ENCODE data around the gene DOCK1.

The DOCK1 gene

GRCh38 chr10:127013211-127013656, 108.0 kb downstream of the DOCK1 start:
- TF ChIP-seq POU2F2 (IDR thresholded peaks at IDR 0.05; ENCODE audit: low read depth, low read length) = no peak
- no peak for TF ChIP-seq PAX5 (IDR thresholded peaks at IDR 0.05; ENCODE audit: insufficient read depth, low read length, severe bottlenecking)
- no peak for TF ChIP-seq SPI1 (IDR thresholded peaks at IDR 0.05; ENCODE audit: low read depth, low read length)
- TF ChIP-seq POLR2A (IDR thresholded peaks at IDR 0.05; ENCODE audit: low read depth, low read length) = no peak
- no peak for TF ChIP-seq TAF1 (IDR thresholded peaks at IDR 0.05; ENCODE audit: low read depth, low read length)
- no peak for FAIRE-seq

DNA sequence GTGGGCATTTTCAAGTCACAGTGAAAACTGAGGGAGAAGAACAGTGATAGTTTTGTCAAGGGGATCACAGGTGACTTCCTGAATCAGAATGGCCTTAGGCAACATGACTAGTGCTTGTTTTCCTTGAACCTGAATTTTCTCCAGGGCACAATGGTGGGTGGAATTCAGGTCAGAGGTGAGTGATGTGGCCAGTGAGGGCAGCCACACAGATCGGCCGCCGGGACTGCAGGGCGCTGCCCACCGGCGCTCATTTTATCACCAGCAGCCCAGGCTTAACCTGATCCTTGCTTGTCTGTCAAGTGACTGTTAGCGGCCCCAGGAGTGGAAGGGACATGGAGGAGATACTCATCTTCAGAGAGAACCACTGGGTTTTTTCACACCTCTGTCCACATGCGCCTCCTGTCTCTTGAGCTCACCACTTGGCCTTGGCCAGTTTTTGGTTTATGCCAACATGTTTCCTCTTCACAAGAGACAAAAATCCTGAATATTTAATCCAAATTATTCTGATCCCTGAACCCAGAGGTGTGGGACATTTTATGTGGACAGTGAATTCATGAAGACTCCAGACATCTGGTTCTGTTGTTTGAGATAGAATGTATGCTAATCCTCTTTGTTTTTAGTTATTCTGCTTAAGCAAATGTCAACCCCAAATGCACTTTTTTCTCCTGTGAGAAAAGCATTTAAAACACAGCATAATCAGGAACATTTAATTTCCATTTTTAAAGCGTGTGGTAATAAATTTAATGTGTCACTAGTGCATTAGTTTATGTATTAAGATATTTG, 108.7 kb downstream of the DOCK1 start:
- DNase-seq (ENCODE audit: insufficient read length, low spot score) (no peak), FAIRE-seq (no peak)
- TF ChIP-seq POLR2AphosphoS5 (IDR thresholded peaks at IDR 0.05; ENCODE audit: low read depth, low read length) (no peak), PAX5 (IDR thresholded peaks at IDR 0.05; ENCODE audit: insufficient read depth, low read length, severe bottlenecking) (no peak), POLR2A (IDR thresholded peaks at IDR 0.05; ENCODE audit: low read depth, low read length) (no peak), TAF1 (IDR thresholded peaks at IDR 0.05; ENCODE audit: low read depth, low read length) (no peak), SPI1 (IDR thresholded peaks at IDR 0.05; ENCODE audit: low read depth, low read length) (no peak), POU2F2 (IDR thresholded peaks at IDR 0.05; ENCODE audit: low read depth, low read length) (no peak)

More at GRCh38 chr10:127013211-127013656, 108.0 kb downstream of the DOCK1 start:
- no peak for DNase-seq (ENCODE audit: insufficient read length, low spot score)

- TF ChIP-seq SPI1 (IDR thresholded peaks at IDR 0.05; ENCODE audit: low read depth, low read length) (no peak), TAF1 (IDR thresholded peaks at IDR 0.05; ENCODE audit: low read depth, low read length) (no peak), POLR2AphosphoS5 (IDR thresholded peaks at IDR 0.05; ENCODE audit: low read depth, low read length) (no peak), POU2F2 (IDR thresholded peaks at IDR 0.05; ENCODE audit: low read depth, low read length) (no peak), POLR2A (IDR thresholded peaks at IDR 0.05; ENCODE audit: low read depth, low read length) (no peak), PAX5 (IDR thresholded peaks at IDR 0.05; ENCODE audit: insufficient read depth, low read length, severe bottlenecking) (no peak)
- no peak for DNase-seq (ENCODE audit: insufficient read length, low spot score)
- FAIRE-seq = no peak
These were observed 109.4 kb downstream of the DOCK1 start for GRCh38 chr10:127014671-127015070.

GRCh38 chr10:127015373-127015772, 110.1 kb downstream of the DOCK1 start:
- FAIRE-seq (no peak), DNase-seq (ENCODE audit: insufficient read length, low spot score) (no peak)
- no peak for TF ChIP-seq POLR2AphosphoS5 (IDR thresholded peaks at IDR 0.05; ENCODE audit: low read depth, low read length)
- TF ChIP-seq PAX5 (IDR thresholded peaks at IDR 0.05; ENCODE audit: insufficient read depth, low read length, severe bottlenecking) = no peak
- no peak for TF ChIP-seq TAF1 (IDR thresholded peaks at IDR 0.05; ENCODE audit: low read depth, low read length)

DNA sequence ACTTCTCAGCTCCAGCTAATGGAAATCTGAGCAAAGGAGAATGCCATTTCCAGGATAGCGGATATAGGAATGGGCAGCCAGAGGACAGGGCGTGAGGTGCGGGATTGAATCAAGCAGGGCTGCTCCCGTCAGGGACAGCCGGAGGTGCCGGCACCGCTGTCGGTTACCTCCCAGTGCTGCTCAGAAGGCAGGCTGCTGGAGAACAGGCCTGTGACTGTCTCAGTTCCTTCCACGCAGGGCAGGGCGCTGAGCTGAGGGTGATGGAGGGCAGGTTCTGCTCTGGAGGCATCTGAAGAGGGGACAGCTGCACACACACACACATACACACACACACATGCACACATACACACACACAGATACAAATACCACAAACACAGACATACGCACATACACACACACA, 111.1 kb downstream of the DOCK1 start:
- FAIRE-seq (no peak), DNase-seq (ENCODE audit: insufficient read length, low spot score) (no peak)
- no peak for TF ChIP-seq POU2F2 (IDR thresholded peaks at IDR 0.05; ENCODE audit: low read depth, low read length)
- no peak for TF ChIP-seq POLR2AphosphoS5 (IDR thresholded peaks at IDR 0.05; ENCODE audit: low read depth, low read length)

DNA sequence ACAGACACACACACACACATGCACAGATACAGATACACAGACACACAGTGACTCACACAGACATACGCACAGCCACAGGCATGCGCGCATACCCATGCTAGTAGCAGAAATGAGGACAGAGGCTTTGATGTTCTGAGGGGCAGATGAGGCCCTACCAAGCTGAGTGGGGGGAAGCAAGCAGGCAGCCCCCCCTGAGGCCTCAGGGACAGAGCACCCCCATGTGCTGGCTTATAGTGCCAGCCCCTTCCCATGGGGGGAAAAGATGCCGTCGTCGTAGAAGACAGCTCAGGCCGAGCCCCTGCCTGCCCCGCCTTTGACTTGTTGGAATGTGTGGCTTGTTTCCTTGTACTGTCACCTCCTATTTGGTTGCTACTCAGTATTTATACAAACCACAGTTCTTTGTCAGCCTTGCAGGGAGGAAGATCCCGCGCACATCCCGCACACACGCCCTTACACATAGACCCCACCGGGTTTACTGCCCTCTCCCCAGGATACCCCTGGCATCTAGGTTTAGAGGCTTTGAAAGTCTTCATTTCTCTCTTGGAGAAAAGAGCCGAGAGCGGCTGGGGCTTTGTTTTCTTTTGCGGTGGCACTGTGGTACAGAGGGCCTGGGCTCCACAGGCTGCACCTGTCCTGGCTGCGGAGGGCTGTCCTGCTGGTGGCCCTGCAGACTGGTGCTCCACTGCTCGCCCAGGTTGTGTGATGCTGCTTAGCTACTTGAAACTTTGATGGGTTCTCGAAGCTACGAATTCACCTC, 112.5 kb downstream of the DOCK1 start:
- FAIRE-seq = no peak
- TF ChIP-seq POLR2AphosphoS5 (IDR thresholded peaks at IDR 0.05; ENCODE audit: low read depth, low read length) (no peak), POLR2A (IDR thresholded peaks at IDR 0.05; ENCODE audit: low read depth, low read length) (no peak), TAF1 (IDR thresholded peaks at IDR 0.05; ENCODE audit: low read depth, low read length) (no peak), SPI1 (IDR thresholded peaks at IDR 0.05; ENCODE audit: low read depth, low read length) (no peak)
- no peak for DNase-seq (ENCODE audit: insufficient read length, low spot score)

DNA sequence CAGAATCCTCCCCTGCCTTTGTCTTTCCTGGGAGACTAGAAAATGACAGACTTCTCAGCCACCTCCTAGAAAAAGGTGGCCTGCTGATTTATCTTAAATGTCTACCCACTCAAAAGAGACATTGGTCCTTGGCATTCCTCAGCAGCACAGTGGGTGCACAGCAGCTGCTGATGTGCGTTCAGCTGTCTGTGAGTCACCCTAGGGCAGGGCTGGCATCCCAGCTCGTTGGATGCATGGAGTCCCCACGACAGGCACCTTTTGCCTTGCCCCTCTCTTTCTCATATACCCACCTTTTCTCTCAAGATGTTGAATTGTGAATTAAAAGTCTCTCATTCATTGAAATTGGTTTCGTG, 113.0 kb downstream of the DOCK1 start:
- no peak for TF ChIP-seq POLR2A (IDR thresholded peaks at IDR 0.05; ENCODE audit: low read depth, low read length)
- no peak for TF ChIP-seq PAX5 (IDR thresholded peaks at IDR 0.05; ENCODE audit: insufficient read depth, low read length, severe bottlenecking)
- TF ChIP-seq POU2F2 (IDR thresholded peaks at IDR 0.05; ENCODE audit: low read depth, low read length) = no peak
- no peak for TF ChIP-seq SPI1 (IDR thresholded peaks at IDR 0.05; ENCODE audit: low read depth, low read length)
- TF ChIP-seq TAF1 (IDR thresholded peaks at IDR 0.05; ENCODE audit: low read depth, low read length) = no peak
- no peak for TF ChIP-seq POLR2AphosphoS5 (IDR thresholded peaks at IDR 0.05; ENCODE audit: low read depth, low read length)
- no peak for FAIRE-seq
- no peak for DNase-seq (ENCODE audit: insufficient read length, low spot score)

- FAIRE-seq = no peak
These were observed 113.5 kb downstream of the DOCK1 start for GRCh38 chr10:127018766-127019165.

DNA sequence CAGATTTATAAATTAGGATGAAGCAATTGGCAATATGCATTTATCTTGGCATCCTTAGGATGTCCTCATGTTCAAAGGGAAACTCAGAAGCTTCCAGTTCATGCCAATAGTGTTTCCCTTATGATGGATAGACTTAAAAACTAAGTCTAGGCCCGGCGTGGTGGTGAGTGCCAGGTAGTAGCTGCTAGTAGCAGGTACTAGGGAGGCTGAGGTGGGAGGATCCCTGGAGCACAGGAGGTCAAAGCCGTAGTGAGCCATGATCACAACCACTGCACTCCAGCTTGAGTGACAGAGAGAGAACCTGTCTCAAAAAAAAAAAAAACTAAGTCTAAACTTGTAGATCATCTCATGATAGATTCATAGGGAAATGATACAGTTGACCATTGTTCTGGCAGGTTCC, 115.0 kb downstream of the DOCK1 start:
- no peak for DNase-seq (ENCODE audit: insufficient read length, low spot score)
- no peak for FAIRE-seq
- TF ChIP-seq POLR2AphosphoS5 (IDR thresholded peaks at IDR 0.05; ENCODE audit: low read depth, low read length) (no peak), PAX5 (IDR thresholded peaks at IDR 0.05; ENCODE audit: insufficient read depth, low read length, severe bottlenecking) (no peak), POLR2A (IDR thresholded peaks at IDR 0.05; ENCODE audit: low read depth, low read length) (no peak), POU2F2 (IDR thresholded peaks at IDR 0.05; ENCODE audit: low read depth, low read length) (no peak), SPI1 (IDR thresholded peaks at IDR 0.05; ENCODE audit: low read depth, low read length) (no peak), TAF1 (IDR thresholded peaks at IDR 0.05; ENCODE audit: low read depth, low read length) (no peak)

More at GRCh38 chr10:127018766-127019165, 113.5 kb downstream of the DOCK1 start:
- DNase-seq (ENCODE audit: insufficient read length, low spot score) = no peak
- TF ChIP-seq POLR2A (IDR thresholded peaks at IDR 0.05; ENCODE audit: low read depth, low read length) (no peak), POU2F2 (IDR thresholded peaks at IDR 0.05; ENCODE audit: low read depth, low read length) (no peak), PAX5 (IDR thresholded peaks at IDR 0.05; ENCODE audit: insufficient read depth, low read length, severe bottlenecking) (no peak), POLR2AphosphoS5 (IDR thresholded peaks at IDR 0.05; ENCODE audit: low read depth, low read length) (no peak), TAF1 (IDR thresholded peaks at IDR 0.05; ENCODE audit: low read depth, low read length) (no peak), SPI1 (IDR thresholded peaks at IDR 0.05; ENCODE audit: low read depth, low read length) (no peak)

Data from GM12891 (cell line).